HepG2 (cell line): Measurements from ENCODE around the gene ITGAE. TPM values are rescaled to one million over a fixed set of nuclear protein-coding genes. Genes with fewer than 3 reads are reported as not detected.

Experiments
- DNMT3B ChIP-seq: conservative IDR thresholded peaks from 2 replicates; pipeline ENCODE4 v1.6.1; 2016; ENCODE audit warnings: missing biosample characterization, control low read depth
- GTF2F1 ChIP-seq: fragments of 150-350 bp; IDR thresholded peaks from 2 replicates; pipeline ENCODE4 v1.6.1; 2014; ENCODE audit warnings: low read length
- HDAC6 ChIP-seq: fragments of 200-600 bp; sonication (generic); IDR thresholded peaks from 2 replicates; pipeline ENCODE4 v1.7.0; 2017; ENCODE audit warnings: mild to moderate bottlenecking, antibody characterized with exemption, low read length, low read depth
- HNF4G ChIP-seq, 2 experiments: sonication (generic) in 1 of 2; formaldehyde crosslinking in 1 of 2; IDR thresholded peaks; 2 replicates each; pipeline versions ENCODE4 v1.4.0 to v1.6.1; 2011 to 2020; ENCODE audit warnings: borderline replicate concordance in 2 of 2, low read depth in 2 of 2, mild to moderate bottlenecking in 2 of 2, low read length in 1 of 2, missing genetic modification reagents in 1 of 2, moderate library complexity in 1 of 2
- HOXD1 ChIP-seq: sonication (generic); formaldehyde crosslinking; IDR thresholded peaks from 2 replicates; pipeline ENCODE4 v1.5.0; 2020; ENCODE audit warnings: missing genetic modification reagents
- NFE2L1 ChIP-seq: sonication (generic); formaldehyde crosslinking; IDR thresholded peaks from 2 replicates; pipeline ENCODE4 v1.4.0; 2020; ENCODE audit warnings: missing genetic modification reagents, mild to moderate bottlenecking, borderline replicate concordance
- NFRKB ChIP-seq: fragments of 450-650 bp; IDR thresholded peaks from 2 replicates; pipeline ENCODE4 v1.6.1; 2017
- RARA ChIP-seq: IDR thresholded peaks from 2 replicates; pipeline ENCODE4 v1.6.1; 2016; ENCODE audit warnings: missing genetic modification reagents, missing compliant biosample characterization
- RFX1 ChIP-seq: fragments of 450-650 bp; IDR thresholded peaks from 2 replicates; pipeline ENCODE4 v1.6.1; 2017
- SALL1 ChIP-seq: sonication (generic); formaldehyde crosslinking; IDR thresholded peaks from 2 replicates; pipeline ENCODE4 v1.8.0; 2022; ENCODE audit warnings: mild to moderate bottlenecking, missing genetic modification reagents
- SRSF4 ChIP-seq: fragments of 200-400 bp; formaldehyde crosslinking; IDR thresholded peaks from one replicate; pipeline ENCODE4 v1.6.1; 2018; ENCODE audit warnings: mild to moderate bottlenecking, low read depth, low read length, moderate library complexity; ENCODE audit not compliant: poor library complexity, severe bottlenecking
- TAF1 ChIP-seq: sonication (generic); formaldehyde crosslinking; IDR thresholded peaks from 2 replicates; pipeline ENCODE4 v1.4.0; 2020; ENCODE audit warnings: missing genetic modification reagents
- YEATS4 ChIP-seq: sonication (generic); formaldehyde crosslinking; IDR thresholded peaks from 2 replicates; pipeline ENCODE4 v1.4.0; 2020; ENCODE audit warnings: missing genetic modification reagents, borderline replicate concordance
- ZNF225 ChIP-seq: sonication (generic); formaldehyde crosslinking; IDR thresholded peaks from 2 replicates; pipeline ENCODE4 v1.4.0; 2020; ENCODE audit warnings: mild to moderate bottlenecking, missing genetic modification reagents
- ZNF292 ChIP-seq: sonication (generic); formaldehyde crosslinking; IDR thresholded peaks from 2 replicates; pipeline ENCODE4 v1.8.1; 2022; ENCODE audit warnings: mild to moderate bottlenecking, low read depth, missing genetic modification reagents, borderline replicate concordance
- ZNF431 ChIP-seq: sonication (generic); formaldehyde crosslinking; IDR thresholded peaks from 2 replicates; pipeline ENCODE4 v1.9.0; 2022; ENCODE audit warnings: missing genetic modification reagents, low read depth, mild to moderate bottlenecking, borderline replicate concordance
- ZNF484 ChIP-seq: sonication (generic); formaldehyde crosslinking; IDR thresholded peaks from 2 replicates; pipeline ENCODE4 v1.5.1; 2020; ENCODE audit warnings: mild to moderate bottlenecking, low read depth, missing genetic modification reagents, borderline replicate concordance
- ZNF569 ChIP-seq: sonication (generic); formaldehyde crosslinking; IDR thresholded peaks from 2 replicates; pipeline ENCODE4 v1.5.0; 2020; ENCODE audit warnings: mild to moderate bottlenecking, missing genetic modification reagents, moderate library complexity, borderline replicate concordance
- ZNF878 ChIP-seq: sonication (generic); formaldehyde crosslinking; IDR thresholded peaks from 2 replicates; pipeline ENCODE4 v1.8.1; 2023; ENCODE audit warnings: mild to moderate bottlenecking, missing genetic modification reagents, moderate library complexity
- polyA plus RNA-seq, 8 experiments: library from polyadenylated mRNA; depleted of rRNA in 3 of 8; stranded (reverse) in 7 of 8; unstranded in 1 of 8; fragments of >200 nt; fragmentation: Illumina TruSeq in 4 of 8; extraction: Trizol in 4 of 8; gene quantifications; 2 replicates each; pipeline versions ENCODE4 v1.2.1 to v1.2.3, GENCODE V29; 2011 to 2016; ENCODE audit warnings: low read depth in 4 of 8, missing spikeins in 1 of 8, mixed read lengths in 1 of 8; ENCODE audit not compliant: insufficient read depth in 1 of 8
- total RNA-seq, 5 experiments: library from RNA; depleted of rRNA; stranded (reverse); fragments of >200 nt; fragmentation: Illumina TruSeq; extraction: Trizol; gene quantifications; 2 replicates each; pipeline ENCODE4 v1.2.3, GENCODE V29; 2016; ENCODE audit warnings: low read depth in 1 of 5
- TF ChIP-seq, protein P1 (sequence below): sonication (generic); formaldehyde crosslinking; IDR thresholded peaks from 2 replicates; pipeline ENCODE4 v1.4.0; 2020; ENCODE audit warnings: mild to moderate bottlenecking, missing genetic modification reagents
- TF ChIP-seq, protein P2 (sequence below), 2 experiments: sonication (generic) in 1 of 2; formaldehyde crosslinking in 1 of 2; IDR thresholded peaks; 2 replicates each; pipeline versions ENCODE4 v1.4.0 to v1.6.1; 2018 to 2020; ENCODE audit warnings: missing genetic modification reagents in 2 of 2, borderline replicate concordance in 1 of 2, low read depth in 1 of 2, mild to moderate bottlenecking in 1 of 2, missing biosample characterization in 1 of 2
- TF ChIP-seq, protein P3 (sequence below): IDR thresholded peaks from 2 replicates; pipeline ENCODE4 v1.6.1; 2016

Gene ITGAE
- total and polyA plus RNA-seq, 2 of the 13 experiments (the other 11 are each of a cell fraction or from before 2014, with no cell fraction given) = 42.3 to 49.0 TPM

DNA sequence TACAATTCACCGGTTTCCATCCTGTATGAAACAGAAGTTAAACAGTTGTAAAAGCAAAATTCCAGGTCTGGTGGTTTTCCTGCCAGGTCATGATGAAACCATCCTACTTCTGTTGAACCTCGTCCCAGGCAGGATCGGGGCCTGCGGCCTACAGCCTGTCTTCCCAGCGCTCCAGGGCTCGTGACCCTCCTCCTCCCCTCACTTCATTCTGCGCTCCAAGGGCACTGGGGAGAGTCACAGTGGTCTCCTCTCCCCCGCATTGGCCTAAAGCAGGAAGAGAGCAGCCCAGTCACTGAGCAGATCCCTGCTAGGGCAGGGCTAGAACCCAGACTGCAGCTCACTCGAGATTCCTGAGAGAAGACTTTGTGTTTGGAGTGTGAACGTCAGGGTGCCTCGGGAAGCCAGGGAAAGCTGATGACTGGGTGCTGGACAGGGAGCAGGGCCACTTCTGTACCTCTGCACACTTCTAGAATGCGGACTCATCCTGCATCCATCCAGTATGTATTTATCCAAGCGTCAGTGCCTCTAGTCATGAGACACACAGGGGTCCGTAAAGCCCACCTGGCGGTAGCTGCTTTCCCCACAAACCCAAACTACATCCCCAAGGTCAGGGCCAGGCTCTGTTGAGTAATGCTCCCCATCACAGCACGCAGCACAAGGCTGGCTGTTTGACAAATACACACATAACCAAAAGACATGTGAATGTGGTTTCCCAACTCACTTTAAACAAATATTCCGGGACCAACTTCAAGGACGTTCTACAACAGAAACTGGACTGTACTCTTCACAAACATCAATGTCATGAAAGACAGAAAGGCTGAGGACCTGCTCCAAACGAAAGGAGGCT is 1.7 kb upstream of the ITGAE start (continued):
- peak; percentile 91; the same call in 1 of the 2 replicates for TF ChIP-seq ZNF878
- TF ChIP-seq, protein P1, sequence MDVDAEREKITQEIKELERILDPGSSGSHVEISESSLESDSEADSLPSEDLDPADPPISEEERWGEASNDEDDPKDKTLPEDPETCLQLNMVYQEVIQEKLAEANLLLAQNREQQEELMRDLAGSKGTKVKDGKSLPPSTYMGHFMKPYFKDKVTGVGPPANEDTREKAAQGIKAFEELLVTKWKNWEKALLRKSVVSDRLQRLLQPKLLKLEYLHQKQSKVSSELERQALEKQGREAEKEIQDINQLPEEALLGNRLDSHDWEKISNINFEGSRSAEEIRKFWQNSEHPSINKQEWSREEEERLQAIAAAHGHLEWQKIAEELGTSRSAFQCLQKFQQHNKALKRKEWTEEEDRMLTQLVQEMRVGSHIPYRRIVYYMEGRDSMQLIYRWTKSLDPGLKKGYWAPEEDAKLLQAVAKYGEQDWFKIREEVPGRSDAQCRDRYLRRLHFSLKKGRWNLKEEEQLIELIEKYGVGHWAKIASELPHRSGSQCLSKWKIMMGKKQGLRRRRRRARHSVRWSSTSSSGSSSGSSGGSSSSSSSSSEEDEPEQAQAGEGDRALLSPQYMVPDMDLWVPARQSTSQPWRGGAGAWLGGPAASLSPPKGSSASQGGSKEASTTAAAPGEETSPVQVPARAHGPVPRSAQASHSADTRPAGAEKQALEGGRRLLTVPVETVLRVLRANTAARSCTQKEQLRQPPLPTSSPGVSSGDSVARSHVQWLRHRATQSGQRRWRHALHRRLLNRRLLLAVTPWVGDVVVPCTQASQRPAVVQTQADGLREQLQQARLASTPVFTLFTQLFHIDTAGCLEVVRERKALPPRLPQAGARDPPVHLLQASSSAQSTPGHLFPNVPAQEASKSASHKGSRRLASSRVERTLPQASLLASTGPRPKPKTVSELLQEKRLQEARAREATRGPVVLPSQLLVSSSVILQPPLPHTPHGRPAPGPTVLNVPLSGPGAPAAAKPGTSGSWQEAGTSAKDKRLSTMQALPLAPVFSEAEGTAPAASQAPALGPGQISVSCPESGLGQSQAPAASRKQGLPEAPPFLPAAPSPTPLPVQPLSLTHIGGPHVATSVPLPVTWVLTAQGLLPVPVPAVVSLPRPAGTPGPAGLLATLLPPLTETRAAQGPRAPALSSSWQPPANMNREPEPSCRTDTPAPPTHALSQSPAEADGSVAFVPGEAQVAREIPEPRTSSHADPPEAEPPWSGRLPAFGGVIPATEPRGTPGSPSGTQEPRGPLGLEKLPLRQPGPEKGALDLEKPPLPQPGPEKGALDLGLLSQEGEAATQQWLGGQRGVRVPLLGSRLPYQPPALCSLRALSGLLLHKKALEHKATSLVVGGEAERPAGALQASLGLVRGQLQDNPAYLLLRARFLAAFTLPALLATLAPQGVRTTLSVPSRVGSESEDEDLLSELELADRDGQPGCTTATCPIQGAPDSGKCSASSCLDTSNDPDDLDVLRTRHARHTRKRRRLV (CRISPR knock-in tag) = no peak
- TF ChIP-seq ZNF569 (CRISPR knock-in tag) = no peak
- TF ChIP-seq ZNF225 (CRISPR knock-in tag) = no peak
- TF ChIP-seq YEATS4 (CRISPR knock-in tag) = peak; percentile 85; the same call in 1 of the 2 replicates
- no peak for TF ChIP-seq HOXD1 (CRISPR knock-in tag)
- no peak for TF ChIP-seq NFE2L1 (CRISPR knock-in tag)
- peak; percentile 98 for TF ChIP-seq SALL1 (CRISPR knock-in tag)
- TF ChIP-seq NFRKB = no peak
- peak; percentile 80; the same call in 1 of the 2 replicates for TF ChIP-seq HNF4G (IDR thresholded peaks at IDR 0.05; ENCODE audit: borderline replicate concordance, low read depth, low read length)
- peak; percentile 81; the same call in 1 of the 2 replicates for TF ChIP-seq HNF4G (CRISPR knock-in tag; IDR thresholded peaks at IDR 0.05; ENCODE audit: borderline replicate concordance, low read depth)
- no peak for TF ChIP-seq DNMT3B (CRISPR knock-in tag)
- TF ChIP-seq RARA = peak; percentile 98
- TF ChIP-seq ZNF292 (CRISPR knock-in tag) = peak; percentile 85; the same call in 1 of the 2 replicates
- peak; percentile 80; the same call in 1 of the 2 replicates for TF ChIP-seq ZNF431 (CRISPR knock-in tag)
- TF ChIP-seq, protein P2, sequence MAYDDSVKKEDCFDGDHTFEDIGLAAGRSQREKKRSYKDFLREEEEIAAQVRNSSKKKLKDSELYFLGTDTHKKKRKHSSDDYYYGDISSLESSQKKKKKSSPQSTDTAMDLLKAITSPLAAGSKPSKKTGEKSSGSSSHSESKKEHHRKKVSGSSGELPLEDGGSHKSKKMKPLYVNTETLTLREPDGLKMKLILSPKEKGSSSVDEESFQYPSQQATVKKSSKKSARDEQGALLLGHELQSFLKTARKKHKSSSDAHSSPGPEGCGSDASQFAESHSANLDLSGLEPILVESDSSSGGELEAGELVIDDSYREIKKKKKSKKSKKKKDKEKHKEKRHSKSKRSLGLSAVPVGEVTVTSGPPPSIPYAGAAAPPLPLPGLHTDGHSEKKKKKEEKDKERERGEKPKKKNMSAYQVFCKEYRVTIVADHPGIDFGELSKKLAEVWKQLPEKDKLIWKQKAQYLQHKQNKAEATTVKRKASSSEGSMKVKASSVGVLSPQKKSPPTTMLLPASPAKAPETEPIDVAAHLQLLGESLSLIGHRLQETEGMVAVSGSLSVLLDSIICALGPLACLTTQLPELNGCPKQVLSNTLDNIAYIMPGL (CRISPR knock-in tag; IDR thresholded peaks at IDR 0.05; ENCODE audit: borderline replicate concordance in 1 of 2, low read depth in 1 of 2) = peak in 1 of 2 experiments; percentile 84; a peak in 2 of 4 replicates
- TF ChIP-seq ZNF484 = no peak
- TF ChIP-seq SRSF4 = no peak
- TF ChIP-seq, protein P3, sequence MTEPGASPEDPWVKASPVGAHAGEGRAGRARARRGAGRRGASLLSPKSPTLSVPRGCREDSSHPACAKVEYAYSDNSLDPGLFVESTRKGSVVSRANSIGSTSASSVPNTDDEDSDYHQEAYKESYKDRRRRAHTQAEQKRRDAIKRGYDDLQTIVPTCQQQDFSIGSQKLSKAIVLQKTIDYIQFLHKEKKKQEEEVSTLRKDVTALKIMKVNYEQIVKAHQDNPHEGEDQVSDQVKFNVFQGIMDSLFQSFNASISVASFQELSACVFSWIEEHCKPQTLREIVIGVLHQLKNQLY (CRISPR knock-in tag) = peak; percentile 100
- TF ChIP-seq GTF2F1 = peak; percentile 55; the same call in 1 of the 2 replicates
- TF ChIP-seq TAF1 (CRISPR knock-in tag) = peak; percentile 69
- TF ChIP-seq HDAC6 = no peak
- TF ChIP-seq RFX1 = no peak
